ENCODE results near the gene ZNF780B. TPM values are rescaled to one million over a fixed set of nuclear protein-coding genes. Genes with fewer than 3 reads are reported as not detected.

The ZNF780B gene
- total RNA-seq, 4 donors from 2014 or later, result 3.5 to 14.9 (median 5.6) TPM

GRCh38 chr19:40091205-40092129, 35.4 kb upstream of the ZNF780B start:
- peak overlapping the region; percentile 69 to 99 (median 88) for H3K4me3 ChIP-seq
- TF ChIP-seq CTCF (IDR thresholded peaks at IDR 0.05) (no peak), POLR2A (IDR thresholded peaks at IDR 0.05) (no peak)
- WGBS, 2 donors, result 34 to 41% methylated on average over 9 to 10 of the region's 10 CpGs
- peak overlapping the region; percentile 88 to 96 (median 94) for H3K27ac ChIP-seq
- H3K9me3 ChIP-seq, result no peaks in the 10 kb centered on the region
- no peaks in the 10 kb centered on the region for H3K36me3 ChIP-seq
- intact Hi-C loops (cut with DNase I), result no loop called here
- peaks cover 0 to 25% (median 11%) of the 10 kb centered on the region in 3 donors for H3K4me1 ChIP-seq
- peaks cover 0 to 21% (median 0%) of the 10 kb centered on the region in 4 donors for H3K27me3 ChIP-seq
- no peak for DNase-seq

- WGBS, 2 donors, result 1% methylated on average over 16 to 30 of the region's 47 CpGs
- Histone ChIP-seq H3K27ac (peak within 1 kb of the TSS; percentile 88 to 96 (median 94)), H3K9me3 (no peaks in the 10 kb centered on the region), H3K4me3 (peak within 1 kb of the TSS; percentile 69 to 99 (median 88)), H3K27me3 (peaks cover 0 to 15% (median 0%) of the 10 kb centered on the region in 4 donors), H3K36me3 (peaks cover 0 to under 1% (median 0%) of the 10 kb centered on the region in 3 donors), H3K4me1 (peaks cover 0 to 25% (median 11%) of the 10 kb centered on the region in 3 donors)
- TF ChIP-seq POLR2A (IDR thresholded peaks at IDR 0.05), result no peak
- no peak for TF ChIP-seq CTCF (IDR thresholded peaks at IDR 0.05)
- intact Hi-C loops (cut with DNase I), result no loop called here
- DNase-seq, result peak; percentile 25
Measured at GRCh38 chr19:40090241-40091204, 34.5 kb upstream of the ZNF780B start, which contains the start of gene ZNF780A. ZNF780A (minus strand) TSS chr19:40090943; CDS start chr19:40084753, 6,190 bp downstream.

GRCh38 chr19:40089462-40089861, 33.4 kb upstream of the ZNF780B start:
- DNase-seq, result no peak
- intact Hi-C loops (cut with DNase I), result no loop called here
- Histone ChIP-seq H3K27me3 (peaks cover 0 to 4% (median 0%) of the 10 kb centered on the region in 4 donors), H3K36me3 (peaks cover 0 to 11% (median 0%) of the 10 kb centered on the region in 3 donors), H3K4me1 (peaks cover 0 to 25% (median 11%) of the 10 kb centered on the region in 3 donors), H3K27ac (peak overlapping the region in 3 of 4 donors; percentile 92 to 96 (median 95)), H3K4me3 (peak overlapping the region; percentile 69 to 99 (median 88)), H3K9me3 (no peaks in the 10 kb centered on the region)
- TF ChIP-seq POLR2A (IDR thresholded peaks at IDR 0.05) (no peak), CTCF (IDR thresholded peaks at IDR 0.05) (no peak)
- WGBS, 2 donors, result 47 to 63% methylated on average over 4 of the region's 4 CpGs

- intact Hi-C loops (cut with DNase I), result no loop called here
- WGBS, 2 donors, result 70 to 86% methylated on average over 5 of the region's 5 CpGs
- H3K27ac ChIP-seq, result no peak overlapping the region
- no peak overlapping the region for H3K4me3 ChIP-seq
- no peaks in the 10 kb centered on the region for H3K9me3 ChIP-seq
- no peak for TF ChIP-seq CTCF (IDR thresholded peaks at IDR 0.05)
- TF ChIP-seq POLR2A (IDR thresholded peaks at IDR 0.05), result no peak
- no peaks in the 10 kb centered on the region for H3K27me3 ChIP-seq
- H3K4me1 ChIP-seq, result peaks cover 0 to 25% (median 11%) of the 10 kb centered on the region in 3 donors
- no peak for DNase-seq
- H3K36me3 ChIP-seq, result peaks cover 0 to 21% (median 4%) of the 10 kb centered on the region in 3 donors
Measured at GRCh38 chr19:40088299-40089047, 32.4 kb upstream of the ZNF780B start.
